ENCODE results near the gene VSTM1. TPM values are rescaled to one million over a fixed set of nuclear protein-coding genes. Genes with fewer than 3 reads are reported as not detected.

VSTM1 gene
- polyA plus RNA-seq, 1 experiment: not detected

GRCh38 chr19:54069470-54069869, 5.8 kb upstream of the VSTM1 start:
- H3K36me3 ChIP-seq (ENCODE audit: control insufficient read depth, insufficient read depth, low read length): no peaks in the 10 kb centered on the region
- H3K27me3 ChIP-seq (ENCODE audit: control insufficient read depth, insufficient read depth, low read length): no peaks in the 10 kb centered on the region
- POLR2A ChIA-PET: no interaction called here
- no peak overlapping the region for H3K4me3 ChIP-seq (ENCODE audit: low read depth, low read length)
- no peak for TF ChIP-seq CTCF (IDR thresholded peaks at IDR 0.05; ENCODE audit: insufficient read depth, low read depth, low read length)
- DNase-seq (ENCODE audit: low read depth): no peak
- CTCF ChIA-PET: no interaction called here

- TF ChIP-seq CTCF (IDR thresholded peaks at IDR 0.05; ENCODE audit: insufficient read depth, low read depth, low read length): no peak
- Histone ChIP-seq H3K4me3 (ENCODE audit: low read depth, low read length) (no peak overlapping the region), H3K27me3 (ENCODE audit: control insufficient read depth, insufficient read depth, low read length) (no peaks in the 10 kb centered on the region), H3K36me3 (ENCODE audit: control insufficient read depth, insufficient read depth, low read length) (no peaks in the 10 kb centered on the region)
- DNase-seq (ENCODE audit: low read depth): no peak
- POLR2A ChIA-PET: no interaction called here
- CTCF ChIA-PET: no interaction called here
Measured at GRCh38 chr19:54062643-54063042, 1.1 kb downstream of the VSTM1 start.

GRCh38 chr19:54047616-54048015, 16.1 kb downstream of the VSTM1 start:
- POLR2A ChIA-PET: no interaction called here
- no peak for DNase-seq (ENCODE audit: low read depth)
- Histone ChIP-seq H3K27me3 (ENCODE audit: control insufficient read depth, insufficient read depth, low read length) (no peaks in the 10 kb centered on the region), H3K4me3 (ENCODE audit: low read depth, low read length) (no peak overlapping the region), H3K36me3 (ENCODE audit: control insufficient read depth, insufficient read depth, low read length) (no peaks in the 10 kb centered on the region)
- CTCF ChIA-PET: no interaction called here
- TF ChIP-seq CTCF (IDR thresholded peaks at IDR 0.05; ENCODE audit: insufficient read depth, low read depth, low read length): no peak

- no peaks in the 10 kb centered on the region for H3K27me3 ChIP-seq (ENCODE audit: control insufficient read depth, insufficient read depth, low read length)
- H3K36me3 ChIP-seq (ENCODE audit: control insufficient read depth, insufficient read depth, low read length): no peaks in the 10 kb centered on the region
- ChIA-PET POLR2A (no interaction called here), CTCF (no interaction called here)
- TF ChIP-seq CTCF (IDR thresholded peaks at IDR 0.05; ENCODE audit: insufficient read depth, low read depth, low read length): no peak
- H3K4me3 ChIP-seq (ENCODE audit: low read depth, low read length): no peak overlapping the region
- no peak for DNase-seq (ENCODE audit: low read depth)
Measured at GRCh38 chr19:54045771-54046170, 17.9 kb downstream of the VSTM1 start.

GRCh38 chr19:54042989-54043388, 20.7 kb downstream of the VSTM1 start:
- CTCF ChIA-PET: interaction anchor here (1.5 to 2.4 kb wide), 3 partner anchors 11 to 19 kb away, joined by 5 to 13 read pairs (median 9); no protein-coding TSS in a partner anchor
- Histone ChIP-seq H3K36me3 (ENCODE audit: control insufficient read depth, insufficient read depth, low read length) (no peaks in the 10 kb centered on the region), H3K27me3 (ENCODE audit: control insufficient read depth, insufficient read depth, low read length) (no peaks in the 10 kb centered on the region), H3K4me3 (ENCODE audit: low read depth, low read length) (no peak overlapping the region)
- POLR2A ChIA-PET: no interaction called here
- DNase-seq (ENCODE audit: low read depth): no peak
- TF ChIP-seq CTCF (IDR thresholded peaks at IDR 0.05; ENCODE audit: insufficient read depth, low read depth, low read length): no peak
